ENCODE data around the gene CCDC57.
A peak's percentile ranks its signal among the peaks of the same experiment; 100 is the strongest.

The CCDC57 gene

DNA sequence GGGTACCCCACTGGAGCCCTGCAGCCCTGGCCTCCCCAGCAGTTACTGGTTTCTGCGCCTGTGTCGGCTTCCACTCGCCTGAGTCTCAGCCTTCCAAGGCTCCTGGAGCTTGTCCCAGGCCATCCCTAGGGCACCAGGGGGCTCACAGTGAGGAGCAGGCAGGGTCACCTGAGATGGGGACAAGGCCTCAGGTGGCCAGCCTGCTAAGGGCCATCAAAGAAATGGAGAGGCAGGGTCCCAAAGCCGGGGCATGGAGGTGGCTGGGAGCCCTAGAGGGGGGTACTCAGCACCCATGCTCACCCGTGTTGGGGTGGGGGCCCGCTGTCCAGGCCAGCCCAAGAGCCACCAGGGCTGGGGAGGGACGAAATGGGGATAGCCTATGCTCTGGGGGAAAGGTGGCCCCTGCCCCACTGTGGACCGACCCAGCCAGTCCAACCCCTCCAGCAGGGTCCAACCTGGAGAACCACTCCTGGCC is 115.9 kb downstream of the CCDC57 start:
- Histone ChIP-seq H3K9ac (ENCODE audit: low read length) (peak overlapping the region; percentile 73), H3K4me1 (ENCODE audit: control insufficient read depth, insufficient read depth, low read length) (peaks cover 45% of the 10 kb centered on the region), H3K4me3 (ENCODE audit: low read depth, low read length) (peak overlapping the region; percentile 67), H3K27ac (ENCODE audit: low read depth, low read length) (peak overlapping the region; percentile 91; the same call in 1 of the 2 replicates), H3K36me3 (ENCODE audit: control insufficient read depth, insufficient read depth, low read length) (peaks cover 48% of the 10 kb centered on the region), H3K27me3 (ENCODE audit: control insufficient read depth, insufficient read depth, low read length) (no peaks in the 10 kb centered on the region), H3K9me3 (ENCODE audit: control insufficient read depth, insufficient read depth, low read depth, low read length) (no peaks in the 10 kb centered on the region)

DNA sequence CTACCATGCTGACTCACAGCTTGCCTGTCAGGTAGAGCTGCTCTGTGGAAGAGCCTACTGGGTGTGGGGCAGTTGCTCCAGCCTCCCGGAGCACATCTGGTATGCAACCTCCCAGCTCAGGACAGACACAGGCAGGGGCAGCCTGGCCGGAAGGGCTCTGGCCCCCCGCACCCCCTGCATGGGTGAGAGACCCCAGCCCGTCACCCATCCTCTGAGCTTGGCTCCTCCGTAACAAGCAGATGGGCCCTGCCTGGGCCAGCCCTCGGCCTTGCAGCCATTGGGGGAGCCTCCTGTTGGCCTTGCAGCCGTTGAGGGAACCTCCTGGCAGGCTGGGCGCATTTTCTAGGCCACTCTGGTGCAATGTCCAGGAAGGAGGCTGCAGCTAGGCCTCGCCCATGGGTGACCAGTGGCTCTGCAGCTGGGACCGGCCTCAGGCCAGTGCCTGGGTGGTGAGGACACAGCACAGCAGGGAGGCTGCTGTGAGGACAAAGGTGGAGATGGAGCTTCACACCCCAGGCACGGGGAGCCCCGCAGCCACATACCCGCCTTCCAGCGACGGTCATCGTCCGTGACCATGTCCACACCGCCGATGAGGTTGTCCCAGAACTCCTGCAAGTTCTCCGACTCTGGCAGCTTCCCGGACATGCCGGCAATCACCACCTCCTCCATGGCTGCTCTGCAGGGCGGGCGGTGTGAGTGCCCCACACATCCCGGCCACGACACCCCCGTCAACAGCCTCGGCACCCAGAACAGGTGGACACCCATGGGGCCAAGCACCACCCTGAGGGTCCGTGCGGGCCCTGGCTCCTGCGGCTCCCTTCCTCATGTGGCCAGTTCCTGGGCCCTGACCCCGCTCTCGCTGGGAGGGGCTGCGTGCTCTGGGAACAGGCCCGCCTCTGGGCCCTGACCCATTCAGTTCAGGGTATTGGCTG is 116.6 kb downstream of the CCDC57 start:
- peaks cover 55% of the 10 kb centered on the region for H3K36me3 ChIP-seq (ENCODE audit: control insufficient read depth, insufficient read depth, low read length)

DNA sequence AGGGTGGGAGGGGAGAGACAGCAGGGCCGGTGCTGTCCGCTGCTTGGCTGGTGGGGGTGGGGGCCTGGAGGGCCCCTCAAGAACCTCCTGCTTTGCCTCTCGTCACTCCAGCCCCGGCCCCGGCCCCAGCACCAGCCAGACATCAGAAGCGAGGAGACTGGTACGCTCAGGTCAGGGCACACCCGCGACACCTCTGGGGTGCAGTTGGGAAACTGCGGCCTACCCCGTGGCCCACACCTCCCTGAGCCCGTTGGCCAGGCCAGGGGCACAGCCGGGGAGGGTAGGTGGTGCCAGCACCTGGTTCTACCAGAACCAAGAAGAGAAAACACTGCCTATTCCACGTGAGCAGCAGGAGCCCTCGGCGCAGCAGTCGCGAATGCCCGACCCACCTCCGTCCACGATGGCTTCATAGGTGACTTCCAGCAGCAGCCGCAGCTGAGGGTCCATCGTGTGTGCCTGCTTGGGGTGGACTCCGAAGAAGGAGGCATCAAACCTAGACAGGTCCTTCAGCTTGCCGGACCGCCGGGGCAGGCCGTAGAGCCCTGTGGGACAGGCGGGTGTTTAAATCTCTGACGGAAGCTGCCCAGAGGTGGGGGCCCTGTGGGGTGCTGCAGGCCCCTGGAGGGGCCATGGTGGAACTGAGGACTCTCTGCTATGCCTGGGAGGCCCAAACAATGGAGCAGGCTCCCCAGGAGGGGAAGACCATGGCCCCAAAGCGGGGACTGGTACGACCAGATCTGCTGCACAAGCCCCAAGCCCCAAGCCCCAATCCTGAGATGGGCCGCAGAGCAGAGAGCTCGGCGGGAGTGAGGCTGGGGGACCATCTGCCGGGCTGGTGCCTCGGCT is 117.5 kb downstream of the CCDC57 start:
- Histone ChIP-seq H3K27ac (ENCODE audit: low read depth, low read length) (0 out of 2 replicates have a peak overlapping the region, but pooled peaks have one; percentile 37), H3K9ac (ENCODE audit: low read length) (peak overlapping the region; percentile 12), H3K36me3 (ENCODE audit: control insufficient read depth, insufficient read depth, low read length) (peaks cover 64% of the 10 kb centered on the region), H3K9me3 (ENCODE audit: control insufficient read depth, insufficient read depth, low read depth, low read length) (no peaks in the 10 kb centered on the region), H3K4me3 (ENCODE audit: low read depth, low read length) (peak overlapping the region; percentile 67; the same call in 1 of the 2 replicates), H3K4me1 (ENCODE audit: control insufficient read depth, insufficient read depth, low read length) (peaks cover 29% of the 10 kb centered on the region), H3K27me3 (ENCODE audit: control insufficient read depth, insufficient read depth, low read length) (no peaks in the 10 kb centered on the region)

More for the DNA sequence above, 116.6 kb downstream of the CCDC57 start:
- Histone ChIP-seq H3K27ac (ENCODE audit: low read depth, low read length) (peak overlapping the region; percentile 37; the same call in 1 of the 2 replicates), H3K4me1 (ENCODE audit: control insufficient read depth, insufficient read depth, low read length) (peaks cover 38% of the 10 kb centered on the region), H3K9me3 (ENCODE audit: control insufficient read depth, insufficient read depth, low read depth, low read length) (no peaks in the 10 kb centered on the region), H3K9ac (ENCODE audit: low read length) (peak overlapping the region; percentile 73), H3K27me3 (ENCODE audit: control insufficient read depth, insufficient read depth, low read length) (no peaks in the 10 kb centered on the region), H3K4me3 (ENCODE audit: low read depth, low read length) (peak overlapping the region; percentile 67)

DNA sequence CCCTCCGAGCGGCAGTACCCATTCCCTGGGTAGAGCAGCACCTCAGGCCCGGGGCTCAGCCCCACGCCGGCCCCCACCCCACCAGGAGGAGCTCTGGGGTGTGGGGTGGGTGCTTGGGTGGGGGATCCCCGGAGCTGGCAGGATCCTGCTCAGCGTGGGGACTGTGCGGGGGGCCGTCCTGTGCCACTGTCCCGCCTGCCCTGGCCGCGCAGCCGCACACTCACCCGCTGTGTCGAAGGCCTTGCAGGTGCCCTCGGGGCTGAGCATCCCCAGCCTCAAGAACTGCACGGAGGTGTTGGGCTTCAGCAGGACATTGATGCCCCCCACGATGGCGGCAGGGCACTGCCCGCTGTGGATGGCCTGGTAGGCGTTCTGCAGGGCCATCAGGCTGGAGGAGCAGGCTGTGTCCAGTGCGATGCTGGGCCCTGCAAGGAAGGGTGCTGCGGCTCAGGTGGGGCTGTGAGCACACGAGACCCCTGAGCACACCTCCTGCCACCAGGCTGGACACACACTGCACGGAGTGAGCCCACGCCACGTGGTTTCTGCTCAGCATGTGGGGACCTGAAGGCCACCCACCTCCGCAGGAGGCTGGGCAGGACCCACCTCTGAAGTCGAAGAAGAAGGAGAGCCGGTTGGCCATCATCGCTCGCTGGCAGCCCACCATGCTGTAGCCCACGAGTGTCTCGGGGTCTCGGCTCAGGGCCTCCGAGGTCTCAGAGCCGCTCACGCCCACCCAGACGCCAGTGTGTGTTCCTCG is 119.5 kb downstream of the CCDC57 start:
- Histone ChIP-seq H3K27ac (ENCODE audit: low read depth, low read length) (no peak overlapping the region), H3K27me3 (ENCODE audit: control insufficient read depth, insufficient read depth, low read length) (no peaks in the 10 kb centered on the region), H3K9me3 (ENCODE audit: control insufficient read depth, insufficient read depth, low read depth, low read length) (no peaks in the 10 kb centered on the region), H3K4me1 (ENCODE audit: control insufficient read depth, insufficient read depth, low read length) (peaks cover 15% of the 10 kb centered on the region), H3K4me3 (ENCODE audit: low read depth, low read length) (no peak overlapping the region), H3K9ac (ENCODE audit: low read length) (no peak overlapping the region), H3K36me3 (ENCODE audit: control insufficient read depth, insufficient read depth, low read length) (peaks cover 83% of the 10 kb centered on the region)

DNA sequence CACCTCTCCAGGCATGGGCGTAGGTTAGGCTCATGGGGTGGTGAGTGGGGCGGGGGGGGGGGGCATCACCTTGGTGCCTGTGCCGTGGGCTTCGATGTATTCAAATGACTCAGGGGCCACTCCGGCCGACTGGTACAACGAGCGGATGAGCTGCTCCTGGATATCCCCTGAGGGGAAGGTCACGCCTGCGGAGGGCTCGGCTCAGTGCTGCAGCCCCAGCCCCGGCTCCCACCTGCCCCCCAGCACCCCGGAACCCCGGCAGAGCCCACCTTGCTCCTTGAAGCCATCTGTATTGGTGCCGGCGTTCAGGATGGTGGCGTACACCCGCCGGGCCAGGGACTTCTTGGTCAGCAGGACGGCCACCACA is 120.0 kb downstream of the CCDC57 start:
- Histone ChIP-seq H3K4me1 (ENCODE audit: control insufficient read depth, insufficient read depth, low read length) (peaks cover 15% of the 10 kb centered on the region), H3K36me3 (ENCODE audit: control insufficient read depth, insufficient read depth, low read length) (peaks cover 89% of the 10 kb centered on the region), H3K4me3 (ENCODE audit: low read depth, low read length) (no peak overlapping the region)

DNA sequence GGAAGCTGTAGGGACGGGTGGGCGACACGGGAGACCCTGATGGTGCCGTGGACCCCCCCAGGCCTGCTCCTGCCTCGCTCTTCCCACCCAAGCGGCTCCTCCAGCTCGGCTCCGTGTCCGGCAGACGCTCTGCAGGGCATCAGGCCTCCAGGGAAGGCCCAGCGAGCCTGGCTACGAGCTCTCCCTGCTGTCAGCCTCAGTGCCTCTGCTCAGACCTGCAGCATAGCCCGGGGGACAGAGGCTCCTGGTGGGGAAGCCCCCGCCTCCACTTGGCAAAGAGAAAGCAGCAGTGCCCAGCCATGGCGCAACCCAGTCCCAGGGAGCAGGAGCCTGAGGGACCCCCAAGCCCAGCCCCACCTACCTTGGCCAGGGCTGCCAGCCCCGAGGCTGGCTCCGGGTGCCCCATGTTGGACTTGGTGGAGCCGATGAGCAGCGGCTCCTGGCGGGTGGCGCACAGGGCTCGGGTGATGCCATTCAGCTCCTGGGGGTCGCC is 120.5 kb downstream of the CCDC57 start:
- H3K4me1 ChIP-seq (ENCODE audit: control insufficient read depth, insufficient read depth, low read length): peaks cover 15% of the 10 kb centered on the region
- no peak overlapping the region for H3K9ac ChIP-seq (ENCODE audit: low read length)
- H3K4me3 ChIP-seq (ENCODE audit: low read depth, low read length): no peak overlapping the region
- H3K27ac ChIP-seq (ENCODE audit: low read depth, low read length): no peak overlapping the region
- no peaks in the 10 kb centered on the region for H3K9me3 ChIP-seq (ENCODE audit: control insufficient read depth, insufficient read depth, low read depth, low read length)
- H3K36me3 ChIP-seq (ENCODE audit: control insufficient read depth, insufficient read depth, low read length): peaks cover 94% of the 10 kb centered on the region
- no peaks in the 10 kb centered on the region for H3K27me3 ChIP-seq (ENCODE audit: control insufficient read depth, insufficient read depth, low read length)

More for the DNA sequence above, 120.0 kb downstream of the CCDC57 start:
- H3K27ac ChIP-seq (ENCODE audit: low read depth, low read length): no peak overlapping the region
- H3K9ac ChIP-seq (ENCODE audit: low read length): no peak overlapping the region
- H3K9me3 ChIP-seq (ENCODE audit: control insufficient read depth, insufficient read depth, low read depth, low read length): no peaks in the 10 kb centered on the region
- H3K27me3 ChIP-seq (ENCODE audit: control insufficient read depth, insufficient read depth, low read length): no peaks in the 10 kb centered on the region

DNA sequence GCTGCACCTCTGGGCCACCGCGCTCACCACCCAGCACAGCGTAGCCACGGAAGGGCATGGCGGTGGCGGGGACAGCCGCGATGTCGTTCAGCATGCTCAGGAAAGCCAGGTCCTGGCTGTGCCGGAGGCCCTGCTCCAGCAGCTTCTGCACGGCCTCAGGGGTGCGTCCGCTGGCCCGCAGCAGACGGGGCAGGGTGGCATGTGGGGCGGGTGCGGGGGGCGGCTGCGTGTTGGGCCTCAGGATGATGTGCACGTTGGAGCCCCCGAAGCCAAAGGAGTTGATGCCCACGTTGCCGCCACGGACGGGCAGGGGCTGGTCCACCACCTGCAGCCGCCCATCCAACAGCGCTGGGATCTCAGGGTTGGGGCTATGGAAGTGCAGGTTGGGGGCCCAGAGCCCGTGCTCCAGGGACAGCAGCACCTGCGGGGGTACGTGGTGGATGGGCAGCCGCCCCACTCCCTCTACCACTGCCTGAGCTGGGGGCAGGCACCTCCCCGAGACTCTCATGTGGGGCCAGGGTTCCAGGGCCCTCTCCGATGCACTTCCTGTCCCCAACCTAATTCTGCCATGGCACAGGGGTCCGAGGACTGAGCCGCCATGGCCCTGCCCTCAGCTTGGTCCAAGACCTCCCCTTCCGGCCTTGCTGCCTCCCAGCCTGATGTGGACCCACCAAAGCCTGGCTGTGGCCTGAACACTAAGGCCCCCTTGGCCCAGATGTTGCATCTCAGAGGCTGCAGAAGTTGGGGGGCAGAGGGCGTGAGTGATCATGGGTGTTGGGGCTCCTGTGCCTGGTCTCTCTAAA is 121.2 kb downstream of the CCDC57 start:
- H3K4me1 ChIP-seq (ENCODE audit: control insufficient read depth, insufficient read depth, low read length): peaks cover 9% of the 10 kb centered on the region; the same call in 1 of the 2 replicates
- no peak overlapping the region for H3K27ac ChIP-seq (ENCODE audit: low read depth, low read length)
- no peaks in the 10 kb centered on the region for H3K27me3 ChIP-seq (ENCODE audit: control insufficient read depth, insufficient read depth, low read length)
- H3K36me3 ChIP-seq (ENCODE audit: control insufficient read depth, insufficient read depth, low read length): peaks cover 96% of the 10 kb centered on the region
- no peak overlapping the region for H3K9ac ChIP-seq (ENCODE audit: low read length)
- H3K9me3 ChIP-seq (ENCODE audit: control insufficient read depth, insufficient read depth, low read depth, low read length): no peaks in the 10 kb centered on the region
- no peak overlapping the region for H3K4me3 ChIP-seq (ENCODE audit: low read depth, low read length)

DNA sequence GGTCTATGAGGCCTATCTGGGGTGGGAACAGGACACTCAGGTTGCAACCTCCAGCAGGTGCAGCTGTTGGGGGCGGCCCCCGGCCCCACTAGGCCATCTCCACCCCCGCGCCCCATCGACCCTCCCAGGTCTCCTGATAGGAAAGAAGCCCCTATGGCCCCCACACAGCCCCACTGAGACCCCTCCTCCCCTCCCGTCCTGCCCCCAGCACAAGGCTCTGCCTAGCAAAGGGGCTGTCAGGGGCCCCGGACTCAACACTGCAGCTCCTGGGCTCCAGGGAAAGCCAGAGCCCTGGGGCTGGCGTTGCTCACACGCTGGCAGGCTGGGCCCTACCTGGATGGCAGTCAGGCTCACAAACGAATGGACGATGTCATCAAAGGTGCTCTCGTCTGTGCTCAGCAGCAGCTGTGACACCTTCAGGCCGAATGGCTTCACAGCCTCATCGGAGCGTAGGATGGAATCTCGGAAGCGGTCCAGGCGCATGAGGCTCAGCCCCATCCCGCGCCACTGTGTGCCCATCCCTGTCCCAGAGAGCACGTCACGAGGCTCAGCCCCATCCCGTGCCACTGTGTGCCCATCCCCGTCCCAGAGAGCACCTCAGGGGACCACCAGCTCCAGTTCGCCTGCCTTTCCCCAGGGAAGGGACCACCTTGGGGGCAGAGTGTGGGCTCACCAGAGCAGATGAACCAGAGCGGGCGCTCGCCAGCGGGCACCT is 121.9 kb downstream of the CCDC57 start:
- Histone ChIP-seq H3K4me1 (ENCODE audit: control insufficient read depth, insufficient read depth, low read length) (peaks cover 1% of the 10 kb centered on the region; the same call in 1 of the 2 replicates), H3K9ac (ENCODE audit: low read length) (no peak overlapping the region), H3K36me3 (ENCODE audit: control insufficient read depth, insufficient read depth, low read length) (peaks cover 96% of the 10 kb centered on the region), H3K9me3 (ENCODE audit: control insufficient read depth, insufficient read depth, low read depth, low read length) (no peaks in the 10 kb centered on the region), H3K4me3 (ENCODE audit: low read depth, low read length) (no peak overlapping the region), H3K27ac (ENCODE audit: low read depth, low read length) (no peak overlapping the region), H3K27me3 (ENCODE audit: control insufficient read depth, insufficient read depth, low read length) (no peaks in the 10 kb centered on the region)

DNA sequence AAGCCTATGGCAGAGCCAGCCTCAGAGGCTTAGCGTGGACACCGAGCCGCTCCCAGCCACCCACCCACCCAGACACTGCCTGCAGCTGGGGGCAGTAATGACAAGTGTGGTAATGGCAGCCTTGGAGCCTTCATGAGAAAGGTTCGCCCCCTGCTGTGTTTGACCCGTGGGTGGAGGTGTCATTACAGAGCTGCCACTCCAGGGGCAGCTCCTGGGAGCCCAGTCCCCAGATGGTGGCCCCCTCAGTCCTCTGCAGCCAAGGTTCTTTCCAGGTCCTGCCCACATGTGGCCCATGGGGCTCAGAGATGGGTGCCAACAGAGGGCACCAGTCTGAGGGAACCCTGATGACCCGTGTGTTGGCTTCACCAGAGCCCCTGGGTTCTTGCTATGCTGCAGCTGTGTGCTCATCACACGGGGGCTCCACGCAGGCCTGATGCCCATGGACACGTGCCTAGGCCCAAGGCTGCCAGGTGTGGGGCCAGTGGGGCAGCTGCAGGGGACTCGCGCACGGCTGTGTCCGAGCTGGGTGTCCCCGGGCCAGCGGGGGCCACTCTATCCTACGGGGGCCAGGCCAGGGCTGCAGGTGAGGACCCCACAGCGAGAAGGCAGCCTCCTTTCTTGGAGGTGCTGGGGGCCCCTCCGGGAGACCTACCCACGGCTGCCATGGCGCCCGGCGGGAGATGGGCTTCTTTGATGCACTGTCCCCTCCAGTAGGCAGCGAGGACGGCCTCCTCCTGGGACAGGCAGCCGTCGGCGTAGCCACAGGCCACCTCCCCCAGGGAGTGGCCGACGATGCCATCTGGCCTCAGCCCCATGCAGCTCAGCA is 122.7 kb downstream of the CCDC57 start:
- H3K27me3 ChIP-seq (ENCODE audit: control insufficient read depth, insufficient read depth, low read length): no peaks in the 10 kb centered on the region
- H3K4me3 ChIP-seq (ENCODE audit: low read depth, low read length): no peak overlapping the region
- H3K4me1 ChIP-seq (ENCODE audit: control insufficient read depth, insufficient read depth, low read length): no peaks in the 10 kb centered on the region
- H3K9ac ChIP-seq (ENCODE audit: low read length): no peak overlapping the region
- no peak overlapping the region for H3K27ac ChIP-seq (ENCODE audit: low read depth, low read length)
- peaks cover 96% of the 10 kb centered on the region for H3K36me3 ChIP-seq (ENCODE audit: control insufficient read depth, insufficient read depth, low read length)
- no peaks in the 10 kb centered on the region for H3K9me3 ChIP-seq (ENCODE audit: control insufficient read depth, insufficient read depth, low read depth, low read length)

Data from HUES6 (cell line).